GM12864 (cell line): ENCODE results near the gene RAD18.

Experiments used
- DNase-seq: peaks from one replicate; pipeline ENCODE4 v3.0.0-alpha.2; 2011; ENCODE audit warnings: low read depth
- H3K4me3 ChIP-seq: 2 replicates; pipeline ENCODE4 v1.5.1; 2011; ENCODE audit warnings: mild to moderate bottlenecking, low read depth, low read length, control low read depth
- TF ChIP-seq, protein P1 (sequence below): IDR thresholded peaks from 2 replicates; pipeline ENCODE4 v1.5.1; 2011; ENCODE audit warnings: low read depth, mild to moderate bottlenecking, moderate library complexity, low read length, control low read depth, inconsistent platforms; ENCODE audit errors: missing control alignments

Gene RAD18

DNA sequence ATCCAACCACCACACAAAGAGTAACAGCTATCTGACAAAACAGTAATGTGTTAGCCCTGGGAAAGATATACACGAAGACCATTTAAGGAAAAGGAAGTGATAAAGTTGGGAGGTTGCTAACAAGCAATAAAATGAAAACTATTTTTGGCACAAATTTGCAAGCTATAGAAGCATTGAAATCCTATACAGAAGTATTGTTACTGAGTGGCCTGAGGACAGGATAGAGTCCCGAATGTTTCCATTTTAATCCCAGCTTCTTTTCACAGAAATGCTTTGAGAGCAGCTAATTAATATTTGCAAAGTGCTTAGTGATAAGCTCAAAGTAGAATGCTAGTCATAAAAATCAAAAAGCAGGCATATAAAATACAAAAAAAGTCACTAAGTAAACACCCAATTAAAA lies 51.5 kb downstream of the RAD18 start:
- TF ChIP-seq, protein P1, sequence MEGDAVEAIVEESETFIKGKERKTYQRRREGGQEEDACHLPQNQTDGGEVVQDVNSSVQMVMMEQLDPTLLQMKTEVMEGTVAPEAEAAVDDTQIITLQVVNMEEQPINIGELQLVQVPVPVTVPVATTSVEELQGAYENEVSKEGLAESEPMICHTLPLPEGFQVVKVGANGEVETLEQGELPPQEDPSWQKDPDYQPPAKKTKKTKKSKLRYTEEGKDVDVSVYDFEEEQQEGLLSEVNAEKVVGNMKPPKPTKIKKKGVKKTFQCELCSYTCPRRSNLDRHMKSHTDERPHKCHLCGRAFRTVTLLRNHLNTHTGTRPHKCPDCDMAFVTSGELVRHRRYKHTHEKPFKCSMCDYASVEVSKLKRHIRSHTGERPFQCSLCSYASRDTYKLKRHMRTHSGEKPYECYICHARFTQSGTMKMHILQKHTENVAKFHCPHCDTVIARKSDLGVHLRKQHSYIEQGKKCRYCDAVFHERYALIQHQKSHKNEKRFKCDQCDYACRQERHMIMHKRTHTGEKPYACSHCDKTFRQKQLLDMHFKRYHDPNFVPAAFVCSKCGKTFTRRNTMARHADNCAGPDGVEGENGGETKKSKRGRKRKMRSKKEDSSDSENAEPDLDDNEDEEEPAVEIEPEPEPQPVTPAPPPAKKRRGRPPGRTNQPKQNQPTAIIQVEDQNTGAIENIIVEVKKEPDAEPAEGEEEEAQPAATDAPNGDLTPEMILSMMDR = no peak
- no peak for DNase-seq
- H3K4me3 ChIP-seq = no peak overlapping the region

DNA sequence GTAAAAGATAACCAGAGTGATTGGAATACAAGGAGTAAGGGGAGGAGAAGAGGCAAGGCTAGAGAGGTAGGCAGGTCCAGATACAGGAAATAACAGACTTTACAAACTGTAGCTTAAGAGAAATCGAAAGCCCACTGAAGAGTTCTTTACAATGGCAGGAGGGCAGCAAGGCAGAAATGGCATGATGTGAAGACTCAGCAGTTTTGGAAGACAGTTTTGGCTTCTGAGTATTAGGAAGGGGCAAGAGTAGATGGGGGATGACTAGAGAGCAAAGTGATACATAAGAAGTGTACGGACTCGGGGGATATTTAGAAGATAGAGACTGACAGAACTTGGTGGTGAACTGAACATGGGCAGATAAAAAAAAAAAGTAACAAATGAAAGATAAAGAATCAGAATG lies 54.1 kb downstream of the RAD18 start:
- no peak for DNase-seq
- no peak overlapping the region for H3K4me3 ChIP-seq
- TF ChIP-seq, protein P1 = no peak

DNA sequence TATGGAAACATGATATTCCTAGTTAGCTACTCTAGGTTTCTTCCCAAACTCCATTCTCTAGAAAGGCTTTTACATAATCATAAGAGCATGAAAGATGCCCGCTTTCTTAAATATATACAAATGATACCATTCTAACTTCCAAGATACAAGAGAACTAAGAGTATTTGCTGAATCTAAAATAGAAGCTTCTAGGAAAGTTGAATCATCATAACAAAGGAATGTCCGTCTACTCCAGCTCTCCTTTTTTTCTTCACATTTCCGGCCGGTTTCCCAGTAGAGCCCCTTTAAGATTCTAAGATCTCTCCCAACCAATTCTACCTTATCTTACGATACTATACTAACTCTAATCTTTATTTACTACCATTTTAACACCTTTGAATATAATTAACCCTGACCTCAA lies 60.1 kb downstream of the RAD18 start:
- TF ChIP-seq, protein P1 = no peak
- no peak overlapping the region for H3K4me3 ChIP-seq
- DNase-seq = no peak

DNA sequence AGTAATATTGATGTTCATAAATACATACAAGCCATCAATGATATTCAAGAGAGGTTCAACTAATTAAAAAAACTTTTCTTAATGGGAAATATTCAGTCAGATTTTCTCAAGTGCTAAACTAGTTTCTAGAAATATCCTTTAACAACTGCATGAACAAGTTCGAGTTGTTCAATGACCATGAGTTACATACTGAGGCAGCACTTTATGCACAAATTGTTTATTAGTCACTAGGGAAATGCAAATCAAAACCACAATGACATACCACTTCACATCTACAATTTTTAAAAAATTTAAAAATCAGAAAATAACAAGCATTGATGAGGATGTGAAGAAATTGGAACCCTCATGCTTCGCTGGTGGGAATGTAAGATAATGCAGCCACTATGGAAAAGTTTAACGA lies 62.4 kb downstream of the RAD18 start:
- no peak for DNase-seq
- TF ChIP-seq, protein P1 = no peak
- no peak overlapping the region for H3K4me3 ChIP-seq

DNA sequence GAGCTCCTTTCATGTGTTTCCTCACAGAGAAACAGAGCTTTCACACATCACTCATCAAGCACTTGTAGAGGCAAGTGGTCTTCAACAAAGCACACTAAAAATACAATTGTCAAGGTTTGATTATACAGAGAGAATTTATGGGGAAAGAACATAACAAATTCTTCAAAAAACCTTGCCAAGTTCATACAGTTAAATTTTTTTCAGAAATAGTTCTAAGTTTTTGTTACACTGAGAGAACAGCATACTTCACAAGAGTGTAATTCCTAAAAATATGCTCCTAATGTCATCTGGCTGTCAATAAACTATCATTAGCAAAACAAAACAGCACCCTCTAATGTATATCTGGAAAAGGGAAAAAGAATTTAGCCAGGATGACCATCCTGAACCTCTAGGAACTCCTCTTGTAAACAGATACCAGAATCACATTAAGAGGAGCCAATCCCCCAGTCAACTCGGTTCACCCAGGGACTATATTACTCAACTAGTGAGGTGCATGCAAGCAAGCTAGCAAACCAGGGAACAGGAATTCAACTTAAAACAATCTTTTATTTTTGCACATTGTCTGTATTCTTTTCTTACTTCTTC lies 63.3 kb downstream of the RAD18 start:
- no peak for DNase-seq
- H3K4me3 ChIP-seq = no peak overlapping the region
- TF ChIP-seq, protein P1 = no peak

DNA sequence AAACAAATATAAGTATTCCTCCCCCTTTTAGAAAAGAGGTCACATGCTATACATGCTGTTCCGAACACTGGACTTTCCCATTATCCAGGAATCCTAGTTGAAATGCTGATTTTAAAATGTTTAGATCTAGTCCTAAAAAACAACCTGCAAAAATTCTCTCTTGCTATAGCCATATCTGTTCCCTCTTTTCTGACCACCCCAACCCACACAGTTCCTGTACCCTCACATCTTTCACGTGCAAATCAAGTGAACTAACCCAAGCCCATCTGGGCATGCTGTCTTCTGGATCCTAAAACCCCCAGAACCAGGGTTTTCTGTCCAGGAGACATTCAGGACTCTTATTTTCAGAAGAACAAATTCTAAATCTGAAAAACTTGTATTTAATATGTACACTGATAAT lies 67.4 kb downstream of the RAD18 start:
- DNase-seq = no peak
- no peak overlapping the region for H3K4me3 ChIP-seq

DNA sequence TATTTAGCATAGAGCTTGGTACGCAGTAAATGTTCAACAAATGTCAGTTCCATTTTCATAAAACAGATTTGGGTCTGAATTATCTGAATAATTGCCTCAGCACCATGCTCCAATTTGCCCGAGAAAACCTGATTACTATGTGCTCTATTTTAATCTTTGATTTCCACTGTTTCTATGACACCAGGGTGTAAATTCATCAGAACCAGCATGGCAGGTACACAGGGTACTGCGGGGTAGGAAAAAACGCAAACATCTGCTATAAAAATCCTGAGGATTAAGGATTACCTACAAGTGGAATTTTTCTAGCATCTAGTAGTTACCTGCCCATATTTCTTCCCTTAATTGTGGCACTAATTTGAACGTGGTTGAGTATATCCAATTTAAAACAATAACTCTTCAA lies 70.3 kb downstream of the RAD18 start:
- TF ChIP-seq, protein P1 = no peak

More for the DNA sequence above, 67.4 kb downstream of the RAD18 start:
- TF ChIP-seq, protein P1 = no peak

More for the DNA sequence above, 70.3 kb downstream of the RAD18 start:
- no peak overlapping the region for H3K4me3 ChIP-seq
- DNase-seq = no peak
